ENCODE data around the gene NTM.

GRCh38 chr11:131877246-131877942 is 507.0 kb downstream of the NTM start:
- TF ChIP-seq CTCF (IDR thresholded peaks at IDR 0.05) (no peak), POLR2A (IDR thresholded peaks at IDR 0.05) (no peak)

Data from uterus (tissue), 2 donors.